ENCODE measurements around the gene CCR7. TPM values are rescaled to one million over a fixed set of nuclear protein-coding genes. Genes with fewer than 3 reads are reported as not detected.

Gene CCR7
- total RNA-seq, 1 experiment from 2014 or later = not detected

- intact Hi-C loops (cut with micrococcal nuclease; ENCODE audit: unreplicated experiment) = no loop called here
- no peak for DNase-seq
- Mint-ChIP-seq H3K27ac (ENCODE audit: unreplicated experiment) (no peak overlapping the region), H3K36me3 (ENCODE audit: insufficient read depth, unreplicated experiment) (no peaks in the 10 kb centered on the region), H3K9me3 (ENCODE audit: unreplicated experiment) (no peaks in the 10 kb centered on the region), H3K27me3 (ENCODE audit: insufficient read depth, unreplicated experiment) (no peaks in the 10 kb centered on the region), H3K4me3 (ENCODE audit: unreplicated experiment) (no peak overlapping the region), H3K4me1 (ENCODE audit: low read depth, unreplicated experiment) (peaks cover 17% of the 10 kb centered on the region)
- no TSS peak for BruUV-seq (replicated peaks)
- Histone ChIP-seq H3K36me3 (ENCODE audit: control insufficient read depth, insufficient read depth, low read length) (no peaks in the 10 kb centered on the region), H3K4me1 (peaks cover 18% of the 10 kb centered on the region), H3K9me3 (no peaks in the 10 kb centered on the region), H3K4me3 (ENCODE audit: low read depth, low read length) (no peak overlapping the region), H3K27me3 (replicated peaks; ENCODE audit: control insufficient read depth, insufficient read depth, low read length) (no peaks in the 10 kb centered on the region)
- CTCF ChIA-PET = interaction anchor here (0.9 kb wide), 2 partner anchors 13 to 43 kb away, joined by 3 read pairs; no protein-coding TSS in a partner anchor
- POLR2A ChIA-PET = no interaction called here
- no peak for TF ChIP-seq CTCF (IDR thresholded peaks at IDR 0.05; ENCODE audit: insufficient read depth in 1 of 2, low read depth in 1 of 2, low read length in 1 of 2, severe bottlenecking in 1 of 2, unreplicated experiment in 1 of 2)
Observed at GRCh38 chr17:40602445-40603443, 37.5 kb upstream of the CCR7 start.

GRCh38 chr17:40600486-40601046 is 35.3 kb upstream of the CCR7 start:
- Mint-ChIP-seq H3K27me3 (ENCODE audit: insufficient read depth, unreplicated experiment) (no peaks in the 10 kb centered on the region), H3K4me1 (ENCODE audit: low read depth, unreplicated experiment) (peaks cover 17% of the 10 kb centered on the region), H3K36me3 (ENCODE audit: insufficient read depth, unreplicated experiment) (peaks cover 6% of the 10 kb centered on the region), H3K4me3 (ENCODE audit: unreplicated experiment) (no peak overlapping the region), H3K27ac (ENCODE audit: unreplicated experiment) (no peak overlapping the region), H3K9me3 (ENCODE audit: unreplicated experiment) (no peaks in the 10 kb centered on the region)
- DNase-seq = no peak
- ChIA-PET CTCF (no interaction called here), POLR2A (no interaction called here)
- no peak for TF ChIP-seq CTCF (IDR thresholded peaks at IDR 0.05; ENCODE audit: insufficient read depth in 1 of 2, low read depth in 1 of 2, low read length in 1 of 2, severe bottlenecking in 1 of 2, unreplicated experiment in 1 of 2)
- intact Hi-C loops (cut with micrococcal nuclease; ENCODE audit: unreplicated experiment) = no loop called here
- Histone ChIP-seq H3K4me1 (no peaks in the 10 kb centered on the region), H3K4me3 (ENCODE audit: low read depth, low read length) (no peak overlapping the region), H3K27me3 (replicated peaks; ENCODE audit: control insufficient read depth, insufficient read depth, low read length) (no peaks in the 10 kb centered on the region), H3K36me3 (ENCODE audit: control insufficient read depth, insufficient read depth, low read length) (no peaks in the 10 kb centered on the region), H3K9me3 (no peaks in the 10 kb centered on the region)
- BruUV-seq (replicated peaks) = no TSS peak

- TF ChIP-seq CTCF (IDR thresholded peaks at IDR 0.05; ENCODE audit: insufficient read depth in 1 of 2, low read depth in 1 of 2, low read length in 1 of 2, severe bottlenecking in 1 of 2, unreplicated experiment in 1 of 2) = no peak
- BruUV-seq (replicated peaks) = no TSS peak
- POLR2A ChIA-PET = no interaction called here
- no peak overlapping the region for H3K27ac Mint-ChIP-seq (ENCODE audit: unreplicated experiment)
- intact Hi-C loops (cut with micrococcal nuclease; ENCODE audit: unreplicated experiment) = no loop called here
- Histone ChIP-seq H3K9me3 (no peaks in the 10 kb centered on the region), H3K4me3 (ENCODE audit: low read depth, low read length) (no peak overlapping the region), H3K4me1 (no peaks in the 10 kb centered on the region), H3K36me3 (ENCODE audit: control insufficient read depth, insufficient read depth, low read length) (no peaks in the 10 kb centered on the region), H3K27me3 (replicated peaks; ENCODE audit: control insufficient read depth, insufficient read depth, low read length) (no peaks in the 10 kb centered on the region)
- H3K4me3 Mint-ChIP-seq (ENCODE audit: unreplicated experiment) = no peak overlapping the region
- H3K4me1 Mint-ChIP-seq (ENCODE audit: low read depth, unreplicated experiment) = peaks cover 16% of the 10 kb centered on the region
- no peaks in the 10 kb centered on the region for H3K27me3 Mint-ChIP-seq (ENCODE audit: insufficient read depth, unreplicated experiment)
- no peak for DNase-seq
- H3K36me3 Mint-ChIP-seq (ENCODE audit: insufficient read depth, unreplicated experiment) = peaks cover 6% of the 10 kb centered on the region
- no peaks in the 10 kb centered on the region for H3K9me3 Mint-ChIP-seq (ENCODE audit: unreplicated experiment)
- CTCF ChIA-PET = no interaction called here
Observed at GRCh38 chr17:40599468-40599763, 34.1 kb upstream of the CCR7 start.
